Measurements from ENCODE around the gene PLPP3.

The PLPP3 gene

DNA sequence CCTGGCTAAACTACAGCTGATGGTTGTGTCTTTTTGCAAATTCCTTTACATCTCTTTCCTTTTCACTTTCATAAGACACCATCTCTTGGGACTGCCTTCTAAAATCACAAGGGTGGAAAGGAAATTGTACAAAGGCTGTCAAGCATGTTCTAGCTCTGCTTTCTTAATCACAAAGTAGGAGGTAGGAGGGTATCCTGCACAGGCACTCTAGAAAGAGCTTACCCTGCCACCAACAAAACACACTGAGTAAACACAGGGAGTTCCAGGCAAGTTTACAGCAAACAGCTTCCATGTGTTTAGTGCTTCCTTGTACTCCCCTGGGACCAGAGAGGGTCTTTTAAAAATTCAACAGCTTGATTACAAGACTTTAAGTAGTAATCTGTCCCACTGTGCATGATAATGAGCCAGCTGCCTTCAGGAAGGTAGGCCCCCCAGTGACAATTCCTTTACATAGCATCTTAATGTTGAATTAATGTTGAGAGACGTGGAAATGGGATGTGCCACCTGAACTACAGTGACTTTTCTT is 2.4 kb downstream of the PLPP3 start:
- no peak for DNase-seq (ENCODE audit: low read depth in 2 of 2, low spot score in 1 of 2)

GRCh38 chr1:56575865-56576264 is 3.5 kb downstream of the PLPP3 start:
- no peak for DNase-seq (ENCODE audit: low read depth in 2 of 2, low spot score in 1 of 2)

- no peak for DNase-seq (ENCODE audit: low read depth in 2 of 2, low spot score in 1 of 2)
These were observed 4.6 kb downstream of the PLPP3 start for GRCh38 chr1:56574794-56575193.

DNA sequence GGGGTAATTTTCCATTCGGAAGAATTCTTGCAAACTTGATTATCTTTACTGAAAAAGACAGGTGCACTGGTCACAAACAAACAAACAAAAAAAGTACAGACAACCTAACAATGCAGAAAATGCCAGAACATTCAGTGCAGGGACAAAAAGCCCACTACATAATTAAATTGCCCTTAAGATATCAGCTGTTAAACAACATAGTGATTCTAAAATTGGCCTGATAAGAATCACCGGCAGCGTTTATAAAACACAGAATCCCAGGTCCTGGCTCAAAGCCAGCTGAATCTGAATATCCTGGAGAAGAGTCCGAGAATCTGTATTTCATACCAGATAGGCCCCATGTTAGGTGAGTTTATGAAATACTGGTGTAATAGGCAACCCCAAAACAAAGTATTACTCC is 6.1 kb downstream of the PLPP3 start:
- no peak for DNase-seq (ENCODE audit: low read depth in 2 of 2, low spot score in 1 of 2)

- DNase-seq (ENCODE audit: low read depth in 2 of 2, low spot score in 1 of 2), result no peak
These were observed 6.9 kb downstream of the PLPP3 start for GRCh38 chr1:56572334-56573050.

DNA sequence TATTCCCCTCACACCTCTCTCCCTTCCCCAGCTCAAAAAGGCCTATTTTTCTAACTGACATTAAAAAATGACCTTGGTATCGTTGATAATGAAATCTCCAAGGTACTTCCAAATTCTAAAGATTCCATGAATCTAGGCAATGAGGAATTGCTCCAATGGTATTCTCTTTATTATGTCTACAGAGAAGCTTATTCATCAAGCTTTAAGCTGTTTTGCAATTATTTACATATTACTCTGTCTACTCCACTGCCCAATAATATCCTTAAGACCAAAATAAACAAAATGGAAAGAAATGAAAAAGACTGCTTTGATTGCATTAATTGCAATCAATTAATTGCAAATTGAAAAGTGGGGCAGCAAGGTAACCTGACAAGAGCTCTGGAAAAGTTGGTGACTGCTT is 7.9 kb downstream of the PLPP3 start:
- DNase-seq (ENCODE audit: low read depth in 2 of 2, low spot score in 1 of 2), result no peak

- no peak for DNase-seq (ENCODE audit: low read depth in 2 of 2, low spot score in 1 of 2)
These were observed 8.4 kb downstream of the PLPP3 start for GRCh38 chr1:56570924-56571372.

GRCh38 chr1:56569661-56570060 is 9.7 kb downstream of the PLPP3 start:
- DNase-seq (ENCODE audit: low read depth in 2 of 2, low spot score in 1 of 2), result no peak

DNA sequence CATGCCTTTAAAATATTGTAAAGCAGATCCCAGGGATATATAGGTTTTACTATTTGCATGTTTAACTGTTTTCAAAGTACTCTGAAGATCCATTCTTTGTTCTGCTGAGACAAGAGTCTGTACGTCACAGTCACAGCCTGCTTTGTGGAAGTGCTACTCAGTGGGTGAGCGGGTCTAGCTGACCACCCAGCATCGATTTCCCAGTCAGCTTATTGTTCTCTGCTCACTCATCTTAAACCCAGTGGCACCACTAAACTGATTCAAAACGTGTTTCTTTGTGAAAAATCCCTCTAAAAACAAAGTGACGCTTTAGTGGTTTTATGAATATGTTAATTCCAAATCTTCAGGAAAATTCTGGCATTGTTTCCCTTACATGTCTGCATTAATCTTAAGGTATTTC is 12.4 kb downstream of the PLPP3 start:
- DNase-seq (ENCODE audit: low read depth in 2 of 2, low spot score in 1 of 2), result no peak

GRCh38 chr1:56566061-56566744 is 13.2 kb downstream of the PLPP3 start:
- DNase-seq (ENCODE audit: low read depth in 2 of 2, low spot score in 1 of 2), result no peak

DNA sequence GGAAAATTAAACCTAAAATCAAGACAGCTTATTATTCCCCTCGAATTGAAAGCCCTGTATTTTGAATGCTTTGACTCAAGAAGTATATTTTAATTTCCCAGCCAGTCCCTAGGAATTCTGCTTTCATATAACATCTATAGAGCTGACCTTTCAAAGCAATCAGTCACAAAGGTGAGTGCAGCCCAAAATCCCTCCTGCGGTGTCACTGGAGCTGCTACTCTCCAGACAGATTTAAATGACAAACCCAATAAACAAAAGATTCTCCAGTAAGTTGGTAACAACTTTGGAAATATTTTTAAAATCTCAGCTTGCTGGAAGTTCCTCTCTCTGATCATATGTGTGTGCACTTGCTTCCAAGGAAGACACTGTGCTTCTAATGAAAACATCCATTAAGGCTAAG is 14.7 kb downstream of the PLPP3 start:
- no peak for DNase-seq (ENCODE audit: low read depth in 2 of 2, low spot score in 1 of 2)

DNA sequence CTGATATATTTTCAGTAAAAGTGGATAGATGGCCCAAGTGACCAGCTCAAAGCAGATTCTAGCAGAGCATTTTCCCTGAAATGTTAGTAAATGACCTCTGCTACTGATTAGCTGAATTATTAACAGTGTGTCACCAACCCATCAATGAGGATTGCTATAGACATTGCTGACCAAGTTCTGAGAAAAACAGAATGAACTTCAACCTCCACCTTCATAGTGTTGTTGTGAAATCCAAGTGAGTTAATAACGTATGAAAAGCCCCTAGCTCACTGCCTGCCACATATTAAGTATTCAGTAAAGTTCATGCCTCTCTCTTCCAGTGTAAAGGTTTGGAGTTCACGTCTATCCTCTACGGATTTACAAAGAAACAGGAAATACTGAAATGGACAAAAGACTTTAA is 15.8 kb downstream of the PLPP3 start:
- DNase-seq (ENCODE audit: low read depth in 2 of 2, low spot score in 1 of 2), result no peak

- no peak for DNase-seq (ENCODE audit: low read depth in 2 of 2, low spot score in 1 of 2)
These were observed 16.4 kb downstream of the PLPP3 start for GRCh38 chr1:56562891-56563452.

GRCh38 chr1:56561227-56562019 is 17.9 kb downstream of the PLPP3 start:
- no peak for DNase-seq (ENCODE audit: low read depth in 2 of 2, low spot score in 1 of 2)

GRCh38 chr1:56557746-56558145 is 21.6 kb downstream of the PLPP3 start:
- no peak for DNase-seq (ENCODE audit: low read depth in 2 of 2, low spot score in 1 of 2)

DNA sequence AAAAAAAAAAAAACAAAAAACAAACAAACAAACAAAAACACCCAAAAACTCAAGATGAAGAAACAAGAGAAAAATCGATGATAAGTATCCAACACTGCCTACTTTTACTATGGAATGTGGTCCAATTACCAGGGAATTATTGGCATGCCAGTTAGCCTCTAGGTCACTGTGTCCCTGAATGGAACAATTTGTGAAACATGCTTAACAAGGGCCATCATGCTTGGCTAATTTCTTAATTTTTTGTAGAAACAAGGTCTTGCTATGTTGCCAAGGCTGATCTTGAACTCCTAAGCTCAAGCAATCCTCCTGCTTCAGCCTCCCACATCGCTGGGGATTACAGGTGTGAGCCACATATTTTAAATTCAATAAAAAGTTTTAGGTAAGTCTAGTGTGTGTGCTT is 23.9 kb downstream of the PLPP3 start:
- DNase-seq (ENCODE audit: low read depth in 2 of 2, low spot score in 1 of 2), result no peak

DNA sequence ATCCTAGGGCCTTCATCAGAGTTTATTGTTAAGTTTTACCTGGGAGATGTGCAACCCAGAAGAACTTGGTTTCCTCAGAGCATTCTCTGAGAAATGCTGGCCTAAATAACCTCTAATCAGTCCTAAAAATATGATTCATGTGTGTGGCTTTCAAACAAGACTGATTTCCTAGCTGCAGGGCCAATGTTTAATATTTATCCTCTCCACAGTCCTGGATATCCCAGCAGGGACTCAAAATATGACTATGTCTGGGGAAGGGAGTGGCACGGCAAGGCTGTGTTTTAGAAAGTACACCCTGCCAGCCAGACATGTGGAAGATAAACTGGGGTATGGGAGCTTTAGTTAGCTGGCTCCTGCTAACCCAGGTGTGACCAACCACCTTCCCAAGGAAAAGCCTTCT is 26.3 kb downstream of the PLPP3 start:
- DNase-seq (ENCODE audit: low read depth in 2 of 2, low spot score in 1 of 2), result no peak

DNA sequence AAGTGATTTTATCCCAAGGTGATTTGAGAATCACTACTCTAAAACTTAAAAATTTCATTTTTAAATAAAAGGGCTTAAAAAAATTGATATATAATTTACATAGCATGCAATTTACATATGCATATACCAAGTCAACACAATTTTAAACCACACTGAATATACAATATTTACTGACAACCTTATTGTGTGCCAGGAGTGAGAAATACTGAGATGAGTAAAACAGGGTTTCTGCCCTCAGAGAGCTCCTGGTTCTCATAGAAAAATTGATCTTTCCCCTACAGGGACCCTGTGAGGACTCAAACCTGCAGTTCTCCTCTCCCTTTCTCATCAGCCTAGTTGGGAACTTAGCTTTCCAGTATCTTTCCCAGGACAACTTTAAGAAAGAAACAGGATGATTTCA is 27.0 kb downstream of the PLPP3 start:
- DNase-seq (ENCODE audit: low read depth in 2 of 2, low spot score in 1 of 2), result no peak

GRCh38 chr1:56551691-56552090 is 27.7 kb downstream of the PLPP3 start:
- no peak for DNase-seq (ENCODE audit: low read depth in 2 of 2, low spot score in 1 of 2)

DNA sequence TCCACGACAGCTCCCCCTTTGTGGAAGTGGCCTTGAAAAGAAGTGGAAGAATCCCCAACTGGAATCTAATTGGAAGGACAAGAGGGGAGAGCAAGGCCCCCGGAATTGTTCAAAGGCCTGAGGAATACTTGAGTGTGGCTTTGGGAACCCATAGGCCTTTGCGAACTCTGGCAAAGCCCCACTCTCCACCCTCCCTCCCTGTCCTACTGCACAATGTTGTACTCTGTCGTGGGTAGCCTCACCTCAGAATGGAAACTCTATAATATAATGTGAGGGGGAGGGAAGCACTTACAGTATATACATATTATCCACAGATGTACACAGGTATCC is 28.5 kb downstream of the PLPP3 start:
- no peak for DNase-seq (ENCODE audit: low read depth in 2 of 2, low spot score in 1 of 2)

DNA sequence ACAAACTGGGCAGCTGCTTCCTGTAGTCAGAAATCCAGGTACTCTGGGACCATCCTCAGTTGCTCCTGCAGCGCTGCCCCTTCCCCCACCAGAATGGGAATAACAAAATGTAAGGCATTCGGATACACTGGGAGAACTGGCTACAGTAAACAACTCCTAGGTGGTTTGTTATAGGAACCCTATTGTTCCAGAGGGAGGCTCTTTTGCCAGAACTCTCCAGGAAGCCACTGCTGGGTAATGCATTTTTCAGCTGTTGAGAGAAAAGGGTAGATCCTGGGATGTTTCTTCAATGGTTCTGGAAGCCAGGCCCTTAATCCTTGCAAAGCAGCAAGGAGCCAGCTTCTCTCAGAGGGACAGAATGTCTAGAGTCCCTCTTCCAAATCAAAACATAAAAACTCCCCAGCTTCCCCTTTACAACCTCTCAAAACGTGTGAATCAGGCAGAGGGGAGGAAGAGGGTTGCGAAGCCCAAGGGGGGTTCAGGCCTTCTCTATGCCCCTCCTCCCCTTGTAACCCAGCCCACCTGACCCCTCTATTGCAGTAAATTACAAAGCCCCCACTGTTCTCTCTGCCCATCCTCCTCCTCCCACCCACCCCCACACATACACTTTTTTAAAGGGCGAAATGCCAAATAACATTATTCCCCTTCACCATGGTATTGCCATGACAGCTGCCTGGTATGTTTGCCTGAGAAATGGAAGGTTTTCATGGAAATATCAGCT is 29.1 kb downstream of the PLPP3 start:
- no peak for DNase-seq (ENCODE audit: low read depth in 2 of 2, low spot score in 1 of 2)

Measured in stimulated activated CD8-positive, alpha-beta memory T cell treated with anti-CD3 and anti-CD28 coated beads, Interleukin-4, amount 100 ng/mL, for 4 hours (primary cell).